K562 (cell line): ENCODE measurements around the gene TRIM38. TPM values are rescaled to one million over a fixed set of nuclear protein-coding genes. Genes with fewer than 3 reads are reported as not detected.

Experiments used
- CXXC5 ChIP-seq: fragments of 250-450 bp; sonication (Bioruptor Pico); IDR thresholded peaks from 2 replicates; pipeline ENCODE4 v1.8.0; 2022; ENCODE audit warnings: inconsistent platforms, mild to moderate bottlenecking, moderate library complexity
- EP400 ChIP-seq: fragments of 450-650 bp; IDR thresholded peaks from 2 replicates; pipeline ENCODE4 v1.6.1; 2017; ENCODE audit warnings: antibody characterized with exemption, mild to moderate bottlenecking, moderate library complexity
- GABPB1 ChIP-seq: sonication (generic); formaldehyde crosslinking; IDR thresholded peaks from 2 replicates; pipeline ENCODE4 v1.8.0; 2022; ENCODE audit warnings: mild to moderate bottlenecking, missing genetic modification reagents
- GATAD2B ChIP-seq: fragments of 450-650 bp; IDR thresholded peaks from 2 replicates; pipeline ENCODE4 v1.6.1; 2017; ENCODE audit warnings: mild to moderate bottlenecking, borderline replicate concordance
- GTF2B ChIP-seq: IDR thresholded peaks from 2 replicates; pipeline ENCODE4 v1.6.1; 2011; ENCODE audit not compliant: insufficient read length; ENCODE audit errors: extremely low read depth
- KDM4B ChIP-seq, 2 experiments: fragments of 450-650 bp in 1 of 2; sonication (generic) in 1 of 2; IDR thresholded peaks; 2 replicates each; pipeline ENCODE4 v1.6.1; 2016 to 2017; ENCODE audit warnings: borderline replicate concordance in 2 of 2, antibody characterized with exemption in 1 of 2, low read depth in 1 of 2, mild to moderate bottlenecking in 1 of 2
- MAFF ChIP-seq: IDR thresholded peaks from 2 replicates; pipeline ENCODE4 v1.6.1; 2012; ENCODE audit warnings: low read length, improper control_type of control experiment
- PKNOX1 ChIP-seq: fragments of 450-650 bp; IDR thresholded peaks from 2 replicates; pipeline ENCODE4 v1.6.1; 2016
- PREB ChIP-seq: sonication (generic); formaldehyde crosslinking; IDR thresholded peaks from 2 replicates; pipeline ENCODE4 v1.8.1; 2023; ENCODE audit warnings: mild to moderate bottlenecking, missing genetic modification reagents
- PRPF4 ChIP-seq: fragments of 200-400 bp; formaldehyde crosslinking; IDR thresholded peaks from one replicate; pipeline ENCODE4 v1.6.1; 2017; ENCODE audit warnings: low read length, low read depth, mild to moderate bottlenecking; ENCODE audit not compliant: insufficient read depth, poor library complexity, severe bottlenecking
- RBM17 ChIP-seq: fragments of 200-400 bp; formaldehyde crosslinking; IDR thresholded peaks from 2 replicates; pipeline ENCODE4 v1.6.1; 2017; ENCODE audit warnings: low read depth, mild to moderate bottlenecking, low read length, borderline replicate concordance
- SIN3B ChIP-seq: fragments of 450-650 bp; IDR thresholded peaks from 2 replicates; pipeline ENCODE4 v1.6.1; 2017; ENCODE audit warnings: low read depth, mild to moderate bottlenecking, moderate library complexity
- SMARCE1 ChIP-seq: fragments of 450-650 bp; IDR thresholded peaks from 2 replicates; pipeline ENCODE4 v1.7.1; 2016; ENCODE audit warnings: mild to moderate bottlenecking
- SRSF7 ChIP-seq: fragments of 200-400 bp; formaldehyde crosslinking; optimal IDR thresholded peaks from 2 replicates; pipeline ENCODE3; 2017; ENCODE audit warnings: mild to moderate bottlenecking, low read depth, low read length
- STAT5A ChIP-seq: IDR thresholded peaks from 2 replicates; pipeline ENCODE4 v1.6.1; 2012; ENCODE audit warnings: low read length, inconsistent platforms, borderline replicate concordance
- TCF7 ChIP-seq: sonication (generic); IDR thresholded peaks from 2 replicates; pipeline ENCODE4 v1.6.1; 2016; ENCODE audit warnings: antibody characterized with exemption, borderline replicate concordance
- TOE1 ChIP-seq, 2 experiments: fragments of 450-650 bp in 1 of 2; sonication (generic) in 1 of 2; formaldehyde crosslinking in 1 of 2; IDR thresholded peaks; 2 replicates each; pipeline versions ENCODE4 v1.7.1 to v1.8.0; 2016 to 2022; ENCODE audit warnings: borderline replicate concordance in 2 of 2, mild to moderate bottlenecking in 2 of 2, antibody characterized with exemption in 1 of 2, inconsistent platforms in 1 of 2, low read depth in 1 of 2, missing genetic modification reagents in 1 of 2, moderate library complexity in 1 of 2
- ZFP36 ChIP-seq: fragments of 150-350 bp; IDR thresholded peaks from 2 replicates; pipeline ENCODE4 v1.6.1; 2018; ENCODE audit warnings: low read length, low read depth; ENCODE audit not compliant: partially characterized antibody
- ZHX1 ChIP-seq: fragments of 150-350 bp; conservative IDR thresholded peaks from 2 replicates; pipeline ENCODE4 v1.6.1; 2014; ENCODE audit warnings: low read length
- ZNF140 ChIP-seq: fragments of 250-450 bp; sonication (Bioruptor Pico); IDR thresholded peaks from 2 replicates; pipeline ENCODE4 v1.8.0; 2021; ENCODE audit warnings: moderate library complexity, mild to moderate bottlenecking, inconsistent platforms
- ZNF280A ChIP-seq: fragments of 450-650 bp; IDR thresholded peaks from 2 replicates; pipeline ENCODE4 v1.6.1; 2018; ENCODE audit warnings: mild to moderate bottlenecking, low read depth; ENCODE audit not compliant: partially characterized antibody
- polyA plus RNA-seq, 8 experiments: library from polyadenylated mRNA; depleted of rRNA in 4 of 8; stranded (reverse) in 5 of 8; unstranded in 3 of 8; fragments of >200 nt; fragmentation: Nextera tagmentation in 2 of 8; fragmentation: Illumina TruSeq in 1 of 8; extraction: Ambion mirVana in 2 of 8; extraction: Trizol in 1 of 8; gene quantifications; 2 replicates each; pipeline versions ENCODE4 v1.2.1 to v1.2.3, GENCODE V29; 2011 to 2014; ENCODE audit warnings: inconsistent platforms in 1 of 8, missing spikeins in 1 of 8
- total RNA-seq, 7 experiments: library from RNA; depleted of rRNA in 6 of 7; stranded (reverse); fragments of >200 nt in 6 of 7; fragmentation: Illumina TruSeq in 2 of 7; extraction: Trizol in 2 of 7; gene quantifications; 2 replicates each; pipeline versions ENCODE4 v1.2.1 to v1.2.3, GENCODE V29; 2011 to 2021; ENCODE audit warnings: low replicate concordance in 1 of 7

The TRIM38 gene
- total and polyA plus RNA-seq, 9 of the 15 experiments (the other 6 are each of a cell fraction or from before 2014, with no cell fraction given), result 1.7 to 6.7 (median 6.3) TPM

- TF ChIP-seq ZHX1 (no peak), SIN3B (no peak), EP400 (no peak), SRSF7 (no peak), RBM17 (no peak), ZFP36 (peak; percentile 4), PKNOX1 (no peak), GABPB1 (CRISPR knock-in tag) (peak; percentile 66), GATAD2B (no peak), TOE1 (IDR thresholded peaks at IDR 0.05; ENCODE audit: borderline replicate concordance) (no peak), TOE1 (CRISPR knock-in tag; IDR thresholded peaks at IDR 0.05; ENCODE audit: borderline replicate concordance, low read depth) (no peak), CXXC5 (CRISPR knock-in tag) (peak; percentile 81), SMARCE1 (no peak), ZNF140 (CRISPR knock-in tag) (no peak), MAFF (no peak), TCF7 (no peak), GTF2B (peak; percentile 60), PRPF4 (peak; percentile 79), KDM4B (IDR thresholded peaks at IDR 0.05; ENCODE audit: borderline replicate concordance in 2 of 2, low read depth in 1 of 2) (0 out of 4 replicates have a peak, but pooled peaks of 1 of the 2 experiments have one; percentile 47), PREB (CRISPR knock-in tag) (no peak), STAT5A (no peak), ZNF280A (no peak)
Observed at GRCh38 chr6:26020329-26021000, 57.9 kb downstream of the TRIM38 start (continued).
